GM19438 (cell line): ENCODE measurements around the gene PRLH.
A peak's percentile ranks its signal among the peaks of the same experiment; 100 is the strongest.

Experiments
- ATAC-seq: cut with Tn5 transposase; IDR thresholded peaks from one replicate; pipeline ENCODE4 v1.9.1; 2021; ENCODE audit warnings: low read depth; ENCODE audit not compliant: unreplicated experiment

The PRLH gene, protein sequence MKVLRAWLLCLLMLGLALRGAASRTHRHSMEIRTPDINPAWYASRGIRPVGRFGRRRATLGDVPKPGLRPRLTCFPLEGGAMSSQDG

DNA sequence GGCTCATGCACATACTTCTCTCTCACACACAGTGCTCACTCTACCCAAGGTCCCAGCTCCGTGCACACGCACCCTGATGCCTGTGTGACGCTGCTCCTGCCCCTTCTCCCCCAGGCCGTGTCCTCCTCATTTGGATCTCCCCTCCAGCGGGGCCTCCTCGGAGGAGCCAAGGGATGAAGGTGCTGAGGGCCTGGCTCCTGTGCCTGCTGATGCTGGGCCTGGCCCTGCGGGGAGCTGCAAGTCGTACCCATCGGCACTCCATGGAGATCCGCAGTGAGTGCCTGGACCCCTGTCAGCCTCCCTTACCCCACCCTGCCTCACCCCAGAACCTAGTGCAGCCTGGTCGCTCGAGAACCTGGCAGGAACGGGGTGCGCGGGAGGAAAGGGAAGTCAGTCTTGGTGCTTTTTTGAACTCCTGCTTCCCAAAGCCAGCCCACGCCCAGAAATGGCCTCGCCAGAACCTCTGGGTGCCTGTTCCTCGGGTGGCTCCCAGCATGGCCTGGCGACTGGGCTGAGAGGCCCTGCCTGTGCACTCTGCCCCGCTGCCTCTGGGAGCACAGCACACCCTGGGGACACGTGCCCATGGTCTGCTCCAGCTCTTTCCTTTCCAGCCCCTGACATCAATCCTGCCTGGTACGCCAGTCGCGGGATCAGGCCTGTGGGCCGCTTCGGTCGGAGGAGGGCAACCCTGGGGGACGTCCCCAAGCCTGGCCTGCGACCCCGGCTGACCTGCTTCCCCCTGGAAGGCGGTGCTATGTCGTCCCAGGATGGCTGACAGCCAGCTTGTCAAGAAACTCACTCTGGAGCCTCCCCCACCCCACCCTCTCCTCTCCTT lies at the start of gene PRLH:
TSS of gene PRLH (plus strand) at position 174 of the 835 bp plus-strand sequence. CDS start at position 174, 0 bp downstream.
- no peak for ATAC-seq

DNA sequence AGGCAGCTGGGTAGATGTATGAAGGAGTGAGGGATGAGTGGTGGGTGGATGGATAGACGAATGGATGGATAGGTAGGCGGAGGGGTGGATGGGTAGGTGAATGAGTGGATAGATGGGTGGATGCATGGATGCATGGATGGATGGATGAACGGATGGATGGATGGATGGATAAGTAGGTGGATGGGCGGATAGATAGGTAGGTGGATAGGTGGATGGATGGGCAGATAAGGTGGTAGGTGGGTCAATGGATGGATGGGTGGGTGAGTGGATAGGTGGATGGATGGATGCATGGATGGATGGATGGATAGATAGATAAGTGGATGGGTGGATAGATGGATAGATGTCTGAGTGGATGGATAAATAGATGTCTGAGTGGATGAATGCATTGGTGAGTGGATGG lies 49.2 kb upstream of the PRLH start:
- ATAC-seq = no peak

DNA sequence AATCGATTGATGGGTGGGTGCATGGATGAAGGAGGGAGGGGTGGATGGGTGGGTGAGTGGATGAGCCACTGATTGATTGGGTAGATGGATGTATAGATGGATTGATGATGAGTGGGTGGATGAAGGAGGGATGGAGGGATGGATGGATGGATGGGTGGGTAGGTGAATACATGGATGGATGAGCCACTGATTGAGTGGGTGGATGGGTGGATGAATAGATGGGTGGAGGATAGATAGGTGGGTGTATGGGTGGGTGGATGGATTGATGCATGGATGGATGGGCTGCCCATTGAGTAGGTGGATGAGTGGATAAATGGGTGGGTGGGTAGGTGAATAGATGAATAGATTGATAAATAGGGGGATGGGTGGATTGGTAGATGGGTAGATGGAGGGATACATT lies 48.4 kb upstream of the PRLH start:
- ATAC-seq = no peak

DNA sequence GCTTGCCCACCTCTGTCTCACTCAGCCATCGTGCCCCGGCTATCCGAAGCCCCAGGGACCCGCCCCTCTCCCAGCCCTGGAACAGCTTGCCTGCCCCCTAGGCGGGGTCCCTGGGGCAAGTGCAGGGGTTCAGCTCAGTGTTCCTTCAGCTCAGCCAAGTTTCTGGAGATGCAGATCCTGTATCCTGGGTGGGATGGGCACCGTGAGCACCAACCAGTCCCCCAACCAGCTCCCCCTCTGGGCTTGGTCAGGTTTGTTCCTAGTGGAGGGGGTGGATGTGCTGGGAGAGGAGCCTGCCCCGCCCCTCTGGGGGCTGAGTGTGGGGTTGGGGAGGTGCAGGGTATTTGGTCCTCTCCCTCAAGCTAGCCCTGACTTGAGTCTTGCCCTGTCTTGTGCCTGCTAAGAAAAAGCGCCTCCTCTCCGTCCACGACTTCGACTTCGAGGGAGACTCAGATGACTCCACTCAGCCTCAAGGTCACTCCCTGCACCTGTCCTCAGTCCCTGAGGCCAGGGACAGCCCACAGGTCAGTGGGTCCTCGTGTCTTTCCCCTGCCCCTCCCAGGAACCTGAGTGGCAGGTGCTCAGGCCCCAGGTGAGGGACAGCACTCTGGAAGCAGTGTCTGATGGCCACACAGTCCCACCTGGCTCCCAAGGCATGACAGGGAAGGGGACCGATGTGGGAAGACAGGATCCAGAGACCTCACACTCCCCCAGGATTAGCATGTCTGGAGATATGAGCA lies 46.7 kb upstream of the PRLH start:
- no peak for ATAC-seq

DNA sequence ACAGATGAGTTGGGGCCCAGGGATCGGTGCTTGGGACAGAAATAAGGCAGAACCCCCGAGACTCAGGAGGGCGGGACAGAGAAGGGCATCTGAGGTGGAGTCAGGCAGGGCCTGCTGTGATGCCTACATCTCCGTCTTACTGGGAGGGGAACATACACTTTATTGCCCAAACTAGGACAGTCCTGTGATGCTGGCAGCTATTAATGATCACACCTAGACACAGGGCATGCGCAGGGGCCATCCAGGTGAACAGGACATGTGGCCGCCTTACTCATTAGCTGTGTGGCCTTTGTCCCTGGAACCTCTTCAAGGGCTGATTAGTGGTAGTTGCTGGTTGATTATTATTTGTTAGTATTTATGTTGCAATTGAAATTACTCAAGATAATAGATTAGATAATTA lies 46.1 kb upstream of the PRLH start:
- no peak for ATAC-seq

DNA sequence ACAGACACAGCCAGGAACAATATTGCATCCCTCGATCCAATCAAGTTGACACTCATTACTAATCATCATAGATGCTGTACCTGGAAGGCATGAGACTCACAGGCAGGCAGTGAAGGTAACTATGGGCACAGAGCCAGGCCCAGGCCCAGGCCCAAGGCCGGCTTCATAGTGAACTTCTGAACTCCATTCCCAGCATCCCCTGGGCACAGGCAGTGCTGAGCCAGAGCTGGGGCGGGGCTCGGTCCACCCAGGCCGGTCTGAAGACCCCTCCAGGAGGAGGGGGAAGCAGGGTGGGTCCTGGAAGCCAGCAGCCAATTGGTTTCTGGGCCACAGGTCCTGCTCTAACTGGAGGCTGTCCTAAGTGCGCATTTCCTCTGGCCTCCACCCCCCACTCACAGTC lies 41.7 kb upstream of the PRLH start:
- no peak for ATAC-seq

DNA sequence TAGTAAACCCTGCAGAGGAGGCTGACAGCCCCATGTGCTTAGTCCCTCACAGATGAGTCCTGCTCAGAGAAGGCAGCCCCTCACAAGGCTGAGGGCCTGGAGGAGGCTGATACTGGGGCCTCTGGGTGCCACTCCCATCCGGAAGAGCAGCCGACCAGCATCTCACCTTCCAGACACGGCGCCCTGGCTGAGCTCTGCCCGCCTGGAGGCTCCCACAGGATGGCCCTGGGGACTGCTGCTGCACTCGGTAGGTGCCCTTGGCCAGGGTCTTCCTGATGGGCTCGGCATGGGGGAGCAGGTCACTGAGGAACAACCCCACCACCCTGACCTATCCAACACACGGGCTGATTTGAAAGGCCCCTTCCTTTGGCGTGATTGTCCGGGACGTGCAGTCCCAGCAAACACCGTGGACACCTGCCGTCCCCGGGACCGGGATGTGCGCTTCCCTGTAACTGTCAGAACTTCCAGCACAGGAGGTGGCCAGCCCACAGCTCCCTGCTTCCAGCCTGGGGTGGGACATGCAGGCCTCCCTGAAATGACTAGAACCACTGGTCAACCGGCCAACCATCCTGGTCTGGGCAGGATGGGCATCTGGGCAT lies 40.7 kb upstream of the PRLH start:
- ATAC-seq = no peak

DNA sequence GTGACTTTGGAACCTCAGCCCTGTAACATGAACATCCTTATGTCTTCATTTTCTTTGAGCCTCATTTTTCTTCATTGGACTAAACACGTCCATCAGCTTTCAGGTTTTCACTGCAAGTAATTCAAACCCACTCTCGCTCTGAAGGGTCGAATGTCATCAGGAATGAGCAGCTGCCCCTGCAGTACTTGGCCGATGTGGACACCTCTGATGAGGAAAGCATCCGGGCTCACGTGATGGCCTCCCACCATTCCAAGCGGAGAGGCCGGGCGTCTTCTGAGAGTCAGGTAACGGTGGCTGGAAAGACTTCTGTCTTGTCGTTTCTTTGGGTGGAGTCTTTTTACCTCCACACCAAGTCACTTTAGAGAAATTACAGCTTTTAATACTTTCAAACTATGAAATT lies 39.1 kb upstream of the PRLH start:
- ATAC-seq = no peak

DNA sequence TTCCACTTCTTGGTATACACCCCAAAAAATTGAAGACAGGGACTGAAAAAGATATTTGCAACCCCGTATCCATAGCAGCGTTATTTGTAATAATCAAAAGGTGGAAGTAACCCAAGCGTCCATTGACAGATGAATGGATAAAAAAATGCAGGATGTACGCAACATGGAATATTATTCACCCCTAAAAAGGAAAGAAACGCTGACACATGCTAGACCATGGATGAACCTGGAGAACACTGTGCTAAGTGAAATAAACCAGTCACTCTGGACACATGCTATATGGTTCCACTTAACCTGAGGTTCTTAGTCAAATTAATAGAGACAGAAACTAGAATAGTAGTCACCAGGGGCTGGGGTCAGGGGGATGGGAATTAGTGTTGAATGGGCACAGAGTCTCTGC lies 38.6 kb upstream of the PRLH start:
- no peak for ATAC-seq

DNA sequence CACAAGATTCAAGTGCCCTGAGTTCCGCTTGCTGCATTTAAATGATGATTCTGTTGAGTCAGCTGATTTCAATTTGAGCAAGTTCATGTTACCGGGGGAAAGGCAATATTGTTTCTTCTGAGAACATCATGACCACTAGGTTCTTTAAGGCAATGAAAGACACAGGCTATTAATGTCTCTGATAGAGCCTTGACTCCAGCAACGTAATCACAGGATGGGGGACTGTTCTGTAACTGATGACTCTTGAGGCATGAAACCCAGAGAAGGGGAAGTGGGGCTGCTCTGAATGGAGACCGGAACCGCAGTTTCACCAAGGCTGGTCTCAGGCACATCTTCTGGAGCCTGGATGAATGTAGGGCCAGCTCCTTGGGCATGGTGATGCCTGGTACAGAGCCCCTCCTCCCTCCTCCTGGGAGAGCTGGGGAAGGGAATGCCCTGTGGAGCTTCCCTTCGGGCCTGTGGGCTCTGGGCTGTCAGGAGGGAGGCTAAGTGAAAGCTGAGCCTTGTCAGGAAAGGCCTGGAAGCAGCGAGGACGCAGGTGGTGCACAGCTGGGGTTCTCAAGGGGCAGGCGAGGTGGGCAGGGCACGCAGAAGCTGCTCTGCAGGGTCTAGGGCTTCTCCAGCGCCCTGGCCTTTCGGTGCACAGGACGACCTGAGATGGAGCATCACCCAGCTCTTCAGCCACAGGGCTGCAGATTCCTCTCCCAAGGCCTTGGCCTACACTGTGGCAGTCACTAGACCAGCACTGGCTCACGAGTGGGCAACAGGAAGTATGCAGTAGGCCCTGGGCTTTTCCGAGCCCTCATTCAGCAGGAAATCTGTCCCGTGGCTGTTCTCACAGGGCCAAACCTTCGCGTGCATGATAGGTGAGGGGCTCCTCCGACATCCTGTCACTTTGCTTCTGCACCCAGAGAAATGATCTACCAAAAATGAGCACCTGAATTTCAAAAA lies 36.6 kb upstream of the PRLH start:
- peak; percentile 80 for ATAC-seq

DNA sequence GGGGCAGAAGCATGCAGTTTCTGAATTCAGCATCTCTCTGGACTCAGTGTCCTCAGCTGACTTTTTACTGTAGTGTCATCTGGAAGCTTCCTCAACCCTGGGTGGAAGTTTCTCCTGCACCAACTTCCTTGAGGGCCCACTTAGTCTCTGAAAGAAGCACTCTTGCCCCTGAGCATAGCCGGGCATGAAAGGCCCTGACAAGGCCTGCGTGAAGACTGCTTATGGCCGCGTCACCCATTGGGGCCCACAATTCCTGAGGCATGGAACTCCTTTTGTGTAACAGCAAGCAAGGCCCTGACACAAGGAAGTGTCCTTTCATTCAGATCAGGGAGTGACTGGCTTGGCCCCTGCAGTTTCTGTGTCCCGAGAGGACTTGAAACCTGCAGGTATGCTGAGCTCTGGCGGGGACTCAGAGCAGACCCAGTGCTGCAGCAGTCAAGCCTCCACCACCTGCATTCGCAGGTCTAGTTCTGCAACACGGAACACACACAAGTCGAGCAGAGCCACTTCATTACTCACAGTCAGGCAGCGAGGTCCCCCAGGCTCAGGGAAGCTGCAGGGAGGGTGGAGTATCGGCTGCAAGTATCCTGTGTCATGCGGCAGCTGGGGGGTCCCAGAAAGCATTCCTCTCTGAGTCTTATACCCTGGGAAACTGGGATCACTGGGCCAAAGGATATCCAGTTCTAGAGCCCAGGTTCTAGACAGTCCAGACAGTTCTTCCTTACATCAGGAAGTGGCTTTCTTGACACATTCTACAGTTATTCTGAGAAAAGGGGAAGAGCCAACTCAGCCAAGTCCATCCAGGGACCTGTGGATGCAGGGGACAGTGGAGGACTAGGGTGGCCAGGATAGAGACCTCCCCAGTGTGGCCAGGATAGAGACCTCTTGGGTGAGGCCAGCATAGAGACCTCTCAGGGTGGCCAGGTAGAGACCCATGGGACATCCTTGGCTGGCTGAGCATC lies 35.6 kb upstream of the PRLH start:
- ATAC-seq = peak; percentile 59

DNA sequence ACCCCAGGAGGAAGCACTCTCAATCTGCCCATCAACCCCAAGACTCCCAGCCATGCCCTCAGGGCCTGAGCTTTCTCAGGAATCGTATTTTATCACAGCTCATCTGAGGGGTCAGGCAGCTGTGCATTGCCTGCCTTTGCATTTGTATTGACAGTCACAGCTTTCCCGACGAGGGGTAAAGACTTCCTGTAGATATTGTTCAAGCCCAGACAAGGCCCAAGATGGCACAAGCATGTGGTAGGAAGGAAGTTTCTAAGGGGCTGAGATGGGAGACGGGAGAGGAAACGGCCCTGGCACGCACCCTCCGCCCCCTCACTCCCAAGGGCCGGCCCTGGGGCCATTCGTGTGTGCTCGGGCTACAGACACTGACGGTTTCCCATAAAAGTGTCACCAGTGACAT lies 34.2 kb upstream of the PRLH start:
- ATAC-seq = no peak

DNA sequence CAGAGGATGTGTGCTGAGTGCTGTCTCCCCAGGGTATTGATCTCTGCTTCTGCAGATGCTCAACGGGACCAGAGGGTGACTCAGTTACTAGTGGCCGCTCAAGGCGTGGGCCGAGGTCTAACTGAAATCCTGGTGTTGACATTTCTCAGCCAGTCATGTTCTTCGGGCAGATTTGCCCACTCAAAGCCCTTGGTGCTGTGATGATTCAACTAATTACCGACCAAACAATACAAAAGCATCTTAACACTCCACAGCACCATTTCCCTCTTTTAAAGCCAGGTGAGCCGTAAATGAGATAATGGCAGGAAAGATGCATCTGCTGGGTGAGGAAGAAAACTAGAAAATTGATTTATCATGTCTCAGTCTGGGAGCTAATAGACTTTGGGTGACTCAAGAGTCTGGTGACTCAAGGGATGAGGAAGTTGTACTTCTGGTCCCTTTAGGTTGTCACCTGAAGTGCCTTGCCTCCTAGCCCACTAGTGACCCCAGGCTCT lies 32.7 kb upstream of the PRLH start:
- no peak for ATAC-seq

DNA sequence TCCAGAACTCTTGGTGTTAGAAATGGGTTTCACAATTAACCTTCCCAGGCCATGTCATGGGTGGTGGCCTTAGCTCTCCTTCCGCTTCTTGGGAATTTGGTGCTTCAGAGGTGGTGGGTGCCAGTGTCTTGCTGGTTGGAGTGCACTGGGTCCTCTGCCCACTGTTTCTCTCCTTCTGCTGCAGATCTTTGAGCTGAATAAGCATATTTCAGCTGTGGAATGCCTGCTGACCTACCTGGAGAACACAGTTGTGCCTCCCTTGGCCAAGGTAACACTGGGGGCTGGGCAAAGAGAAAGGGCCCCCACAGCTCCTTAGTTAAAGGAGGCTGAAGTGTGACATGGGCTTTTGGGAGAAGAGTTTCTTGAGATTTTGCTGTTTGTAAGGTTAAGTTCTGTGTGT lies 32.0 kb upstream of the PRLH start:
- ATAC-seq = no peak

DNA sequence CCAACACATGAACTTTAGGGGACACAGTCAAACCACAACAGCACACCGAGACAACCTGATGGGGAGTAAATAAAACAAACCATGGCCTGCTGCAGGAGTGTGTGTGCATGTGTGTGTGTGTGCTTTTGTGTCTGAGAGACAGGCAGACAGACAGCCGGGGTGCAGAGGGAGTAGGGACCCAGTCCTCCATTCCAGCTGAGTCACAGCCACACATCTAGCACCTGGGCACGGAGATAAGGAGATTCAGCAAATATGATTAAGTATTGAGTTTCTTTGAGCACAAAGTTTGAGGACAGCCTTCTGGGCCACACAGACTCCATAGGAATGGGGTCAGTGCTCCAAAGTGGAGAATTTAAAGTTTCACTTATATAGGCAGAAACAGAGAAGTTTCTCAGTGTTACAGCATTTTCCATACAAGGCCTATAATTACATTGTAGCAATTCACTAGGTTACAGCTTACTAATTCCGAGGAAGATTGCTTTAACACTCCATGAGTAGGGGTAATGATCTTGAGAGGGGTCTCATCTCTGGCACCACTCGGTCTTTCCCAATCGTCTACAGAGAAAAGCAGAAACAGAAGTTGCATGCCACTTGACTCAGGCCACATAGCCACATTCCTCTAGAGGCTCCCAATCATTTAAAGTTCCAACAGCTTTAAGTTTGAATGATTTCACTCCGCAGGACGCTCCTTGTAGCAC lies 30.8 kb upstream of the PRLH start:
- ATAC-seq = no peak

DNA sequence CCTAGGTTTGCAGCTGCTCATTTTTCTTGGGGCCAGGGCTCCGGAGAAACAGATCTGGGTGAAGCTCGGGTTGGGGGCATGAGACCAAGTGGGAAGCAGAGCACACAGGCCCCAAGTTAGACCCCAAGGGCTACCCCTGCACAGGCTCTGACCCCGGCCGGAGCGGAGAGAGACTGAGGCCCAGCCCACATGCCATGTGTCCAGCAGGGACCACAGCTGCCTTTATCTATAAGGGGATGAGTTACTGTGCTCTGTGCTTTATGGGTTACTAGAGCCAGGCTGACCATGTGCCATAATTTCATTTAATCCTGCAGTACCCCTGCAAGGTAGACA lies 30.3 kb upstream of the PRLH start:
- no peak for ATAC-seq

DNA sequence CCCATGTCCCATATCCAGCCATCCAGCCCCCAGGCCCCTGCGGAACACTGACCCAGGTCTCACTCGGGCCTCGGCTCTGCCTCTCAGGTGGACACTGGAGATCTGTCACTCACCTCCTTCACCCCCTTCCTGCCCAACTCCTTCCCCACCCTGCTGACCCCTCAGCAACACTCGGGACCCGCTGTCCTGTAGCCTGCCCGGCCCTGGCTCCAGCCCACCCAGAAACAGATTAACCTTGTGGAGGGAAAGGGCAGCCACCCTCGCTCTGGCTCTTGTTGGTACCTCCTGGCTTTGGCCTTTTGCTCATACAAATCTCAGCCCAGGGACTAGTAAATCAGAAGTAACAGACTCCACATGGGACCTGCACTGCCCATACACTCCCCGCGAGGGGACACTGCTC lies 29.8 kb upstream of the PRLH start:
- ATAC-seq = no peak

DNA sequence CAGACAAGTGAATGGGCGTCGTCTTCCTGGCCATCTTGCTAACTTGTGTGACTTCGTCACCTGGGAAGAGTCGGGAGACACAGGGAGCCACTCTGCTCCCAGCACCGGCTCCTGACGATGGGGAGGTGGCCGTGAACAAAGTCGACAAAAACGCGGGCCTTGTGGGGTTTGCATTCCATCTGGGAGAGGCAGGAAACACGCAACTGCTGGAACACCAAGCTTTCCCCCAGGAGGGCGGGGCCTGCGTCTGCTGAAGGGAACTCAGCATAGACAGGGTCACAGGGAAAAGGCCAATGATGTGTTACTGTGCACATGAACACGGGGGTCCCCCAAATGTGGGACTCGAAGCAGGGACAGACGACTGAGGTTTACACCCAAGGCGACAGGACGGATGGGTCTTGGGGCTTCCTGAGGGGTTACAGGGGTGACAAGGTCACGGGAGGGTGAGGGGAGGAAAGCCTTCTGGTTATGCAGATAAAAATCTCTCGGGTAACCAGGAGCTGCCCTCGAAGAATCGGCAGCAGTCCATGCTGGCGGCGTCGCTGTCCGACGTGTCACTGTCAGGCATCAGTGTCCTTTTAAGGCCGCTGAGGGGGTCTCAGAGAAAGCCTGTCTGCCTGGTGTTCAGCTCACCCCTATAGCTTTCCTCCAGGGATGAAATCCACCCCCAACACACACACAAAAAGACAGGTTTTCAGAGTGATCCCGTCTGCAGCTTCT lies 28.2 kb upstream of the PRLH start:
- no peak for ATAC-seq
